Coronary artery (tissue), 2 donors: Measurements from ENCODE around the gene PDZRN3.
"Not testable (repeated sequence)": the region's sequence is repeated elsewhere in the genome, so short reads cannot be mapped to it uniquely, and the experiment has no call there.

ENCODE experiments used
- DNase-seq: peaks from one replicate; pipeline ENCODE4 v3.0.0-alpha.2; 2017; ENCODE audit warnings: low spot score
- H3K27ac ChIP-seq, 2 donors: fragments of 200-600 bp; sonication (generic); one replicate each; pipeline ENCODE4 v1.5.1; 2016 to 2019
- H3K4me3 ChIP-seq: fragments of 200-600 bp; sonication (generic); 2 replicates; pipeline ENCODE4 v1.5.1; 2016; ENCODE audit warnings: mild to moderate bottlenecking, moderate library complexity
- TF ChIP-seq, protein P1 (sequence below): fragments of 200-600 bp; sonication (generic); IDR thresholded peaks from one replicate; pipeline ENCODE4 v1.5.1; 2019; ENCODE audit warnings: antibody characterized with exemption

The PDZRN3 gene

DNA sequence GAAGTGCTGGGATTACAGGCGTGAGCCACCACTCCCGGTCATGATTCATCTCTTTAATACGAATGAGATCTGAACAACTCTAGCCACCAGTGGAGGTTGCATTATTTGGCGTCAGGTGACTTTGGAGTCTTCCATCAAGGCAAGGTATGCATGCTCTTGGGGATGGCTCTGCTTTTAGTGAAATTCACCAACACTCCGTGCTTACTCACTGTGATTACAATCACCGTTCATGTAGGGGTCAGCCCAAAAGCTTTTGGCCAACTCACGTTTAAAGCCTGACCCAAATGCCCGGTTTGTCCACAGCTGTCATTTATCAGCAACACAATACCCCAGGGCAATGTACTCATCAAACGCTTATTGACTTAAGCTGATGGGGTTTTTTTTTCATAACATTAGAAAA is 155.4 kb downstream of the PDZRN3 start:
- Histone ChIP-seq H3K4me3 (no peak overlapping the region), H3K27ac (no peak overlapping the region)
- no peak for DNase-seq
- TF ChIP-seq, protein P1, sequence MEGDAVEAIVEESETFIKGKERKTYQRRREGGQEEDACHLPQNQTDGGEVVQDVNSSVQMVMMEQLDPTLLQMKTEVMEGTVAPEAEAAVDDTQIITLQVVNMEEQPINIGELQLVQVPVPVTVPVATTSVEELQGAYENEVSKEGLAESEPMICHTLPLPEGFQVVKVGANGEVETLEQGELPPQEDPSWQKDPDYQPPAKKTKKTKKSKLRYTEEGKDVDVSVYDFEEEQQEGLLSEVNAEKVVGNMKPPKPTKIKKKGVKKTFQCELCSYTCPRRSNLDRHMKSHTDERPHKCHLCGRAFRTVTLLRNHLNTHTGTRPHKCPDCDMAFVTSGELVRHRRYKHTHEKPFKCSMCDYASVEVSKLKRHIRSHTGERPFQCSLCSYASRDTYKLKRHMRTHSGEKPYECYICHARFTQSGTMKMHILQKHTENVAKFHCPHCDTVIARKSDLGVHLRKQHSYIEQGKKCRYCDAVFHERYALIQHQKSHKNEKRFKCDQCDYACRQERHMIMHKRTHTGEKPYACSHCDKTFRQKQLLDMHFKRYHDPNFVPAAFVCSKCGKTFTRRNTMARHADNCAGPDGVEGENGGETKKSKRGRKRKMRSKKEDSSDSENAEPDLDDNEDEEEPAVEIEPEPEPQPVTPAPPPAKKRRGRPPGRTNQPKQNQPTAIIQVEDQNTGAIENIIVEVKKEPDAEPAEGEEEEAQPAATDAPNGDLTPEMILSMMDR, result no peak

- H3K27ac ChIP-seq, result no peak overlapping the region
- no peak for DNase-seq
- TF ChIP-seq, protein P1, result no peak
- H3K4me3 ChIP-seq, result no peak overlapping the region
These were observed 157.5 kb downstream of the PDZRN3 start for GRCh38 chr3:73467211-73467610.

- no peak overlapping the region for H3K27ac ChIP-seq
- H3K4me3 ChIP-seq, result no peak overlapping the region
- no peak for DNase-seq
- TF ChIP-seq, protein P1, result no peak
These were observed 158.8 kb downstream of the PDZRN3 start for GRCh38 chr3:73465926-73466325.

DNA sequence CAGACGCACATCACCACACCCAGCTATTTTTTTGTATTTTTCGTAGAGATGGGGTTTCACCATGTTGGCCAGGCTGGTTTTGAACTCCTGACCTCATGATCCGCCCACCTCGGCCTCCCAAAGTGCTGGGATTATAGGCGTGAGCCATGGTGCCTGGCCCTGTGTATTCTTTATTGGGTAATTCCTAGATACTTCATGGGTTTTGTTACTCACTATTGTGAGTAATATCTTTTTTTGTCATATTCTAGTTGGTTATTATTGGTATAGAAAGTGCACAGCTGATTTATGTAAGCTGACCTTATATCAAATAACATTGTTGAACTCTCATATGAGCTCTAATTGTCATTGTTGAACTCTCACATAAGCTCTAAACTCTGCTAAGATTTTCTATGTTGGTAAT is 160.6 kb downstream of the PDZRN3 start:
- not testable (repeated sequence) for DNase-seq, H3K27ac ChIP-seq, H3K4me3 ChIP-seq

DNA sequence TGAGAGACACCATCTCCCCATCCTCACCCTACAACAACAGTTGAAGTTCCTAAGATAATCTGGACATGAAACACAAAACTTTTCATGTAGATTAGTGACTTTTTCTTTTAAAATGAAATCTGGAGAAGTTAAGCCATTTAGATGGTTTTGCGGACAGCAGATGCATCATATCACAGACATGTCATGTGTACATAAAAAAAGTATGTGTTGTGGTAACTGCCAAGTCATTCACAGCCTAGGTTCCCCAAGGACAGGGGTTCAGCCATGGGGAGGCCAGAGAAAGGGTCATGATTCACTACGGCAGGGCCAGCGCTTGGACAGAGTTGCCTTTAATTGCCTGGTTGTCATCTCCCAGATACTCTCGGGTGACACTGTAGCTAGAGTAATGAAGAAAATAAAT is 163.2 kb downstream of the PDZRN3 start:
- Histone ChIP-seq H3K4me3 (no peak overlapping the region), H3K27ac (no peak overlapping the region)
- DNase-seq, result no peak
- TF ChIP-seq, protein P1, result no peak

DNA sequence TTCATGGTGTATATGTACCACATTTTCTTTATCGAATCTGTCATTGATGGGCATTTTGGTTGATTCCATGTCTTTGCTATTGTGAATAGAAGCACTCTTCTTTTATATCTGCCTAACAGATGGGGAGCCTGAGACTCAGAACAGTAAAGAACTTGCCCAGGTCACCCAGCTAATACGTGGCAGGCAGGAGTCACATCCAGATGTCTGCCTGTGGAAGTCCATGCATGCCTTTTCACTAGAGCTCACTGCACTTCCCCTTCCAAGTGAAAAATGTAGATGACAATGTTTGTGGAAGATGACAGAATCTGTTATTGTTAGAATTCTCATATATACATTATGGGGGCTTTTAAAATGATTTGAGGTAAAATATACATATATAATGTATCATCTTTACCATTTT is 165.0 kb downstream of the PDZRN3 start:
- Histone ChIP-seq H3K4me3 (no peak overlapping the region), H3K27ac (no peak overlapping the region)
- DNase-seq, result no peak
- TF ChIP-seq, protein P1, result no peak

GRCh38 chr3:73453666-73454065 is 171.1 kb downstream of the PDZRN3 start:
- no peak for DNase-seq
- Histone ChIP-seq H3K27ac (no peak overlapping the region), H3K4me3 (no peak overlapping the region)
- TF ChIP-seq, protein P1, result no peak

DNA sequence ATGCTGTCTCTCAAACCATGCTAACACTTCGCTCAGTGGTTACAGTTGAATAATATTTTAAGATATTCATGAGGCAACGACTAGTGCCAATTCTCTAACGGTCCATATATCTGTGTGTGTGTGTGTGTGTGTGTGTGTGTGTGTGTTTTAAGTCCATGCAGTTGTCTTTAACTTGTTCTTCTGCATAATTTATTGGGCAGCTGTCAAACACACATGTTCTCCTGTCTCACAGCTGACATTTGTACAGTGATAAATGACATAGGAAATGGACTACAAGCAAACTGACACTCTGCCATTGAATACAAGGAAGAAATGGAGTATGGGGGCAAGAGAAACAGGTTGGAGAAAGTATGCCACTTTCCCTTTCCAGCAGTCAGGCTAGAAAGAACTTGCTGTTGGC is 172.0 kb downstream of the PDZRN3 start:
- TF ChIP-seq, protein P1, result no peak
- no peak overlapping the region for H3K4me3 ChIP-seq
- DNase-seq, result no peak

More for the DNA sequence above, 172.0 kb downstream of the PDZRN3 start:
- no peak overlapping the region for H3K27ac ChIP-seq
